Psoas muscle (tissue), 8 donors: ENCODE data around the gene CTCFL. TPM values are rescaled to one million over a fixed set of nuclear protein-coding genes. Genes with fewer than 3 reads are reported as not detected.
A peak's percentile ranks its signal among the peaks of the same experiment; 100 is the strongest.

Source experiments
- ATAC-seq, 4 donors: fragments of 200-7000 bp; cut with Tn5 transposase; one replicate each; pipeline ENCODE4 v1.9.1; 2020; ENCODE audit warnings: moderate library complexity in 3 of 4, mild to moderate bottlenecking in 2 of 4
- DNase-seq, 2 donors: peaks; one replicate each; pipeline ENCODE4 v3.0.0-alpha.2; 2020
- H3K27ac ChIP-seq: fragments of 200-600 bp; one replicate; pipeline ENCODE4 v1.8.0; 2022
- H3K27me3 ChIP-seq, 3 donors: fragments of 200-600 bp in 1 of 3; one replicate each; pipeline versions ENCODE4 v1.6.1 to v1.8.0; 2013 to 2022; ENCODE audit warnings: low read length in 2 of 3, mild to moderate bottlenecking in 2 of 3, moderate library complexity in 1 of 3; ENCODE audit not compliant: insufficient read depth in 3 of 3
- H3K36me3 ChIP-seq, 2 donors: fragments of 200-600 bp in 1 of 2; one replicate each; pipeline versions ENCODE4 v1.6.1 to v1.8.0; 2013 to 2022; ENCODE audit warnings: low read depth in 1 of 2, mild to moderate bottlenecking in 1 of 2, moderate library complexity in 1 of 2; ENCODE audit not compliant: insufficient read depth in 1 of 2
- H3K4me1 ChIP-seq: fragments of 200-600 bp; one replicate; pipeline ENCODE4 v1.8.0; 2022
- H3K4me3 ChIP-seq: fragments of 200-600 bp; one replicate; pipeline ENCODE4 v1.8.0; 2022; ENCODE audit warnings: mild to moderate bottlenecking
- H3K9me3 ChIP-seq: fragments of 200-600 bp; one replicate; pipeline ENCODE4 v1.8.0; 2022
- CTCF ChIP-seq: fragments of 200-600 bp; IDR thresholded peaks from one replicate; pipeline ENCODE4 v1.8.0; 2022; ENCODE audit warnings: antibody characterized with exemption
- WGBS, 3 donors: extraction: QIAGEN DNeasy Blood & Tissue Kit; methylation state at CpG; one replicate each; pipeline versions ENCODE4 v1.1.6 to v1.1.7; 2013; 5-methylcytosine and 5-hydroxymethylcytosine counted together
- intact Hi-C, 2 donors: fragments of 100-400 bp; cut with DNase I; formaldehyde crosslinking; loops; one replicate each; pipeline versions ENCODE4 v1.11.0 to v1.14.2; 2022
- polyA plus RNA-seq, 3 donors: library from polyadenylated mRNA; stranded (reverse); fragments of 200-250 nt; gene quantifications; one replicate each; pipeline ENCODE4 v1.2.3, GENCODE V29; 2013
- total RNA-seq, 4 donors: library from RNA; stranded (reverse); fragmentation: NEBNext Ultra II Directional in 2 of 4; extraction: Animal tissue kit (Norgen Biotek cat#: 25700) in 2 of 4; gene quantifications; one replicate each; pipeline versions ENCODE4 v1.2.1 to v1.2.4, GENCODE V29; 2021 to 2023
- donor health status: healthy with polysubstance abuse.
- donor health status: DM: no; HTN: no; CAD: no; lungs with moderate emphysema.
- donor health status: Bipolar disorder and iron deficiency.
- donor health status: healthy.
- donor health status: DM: yes; HTN: yes; CAD: no.
- donor health status: DM: no; HTN: no; CAD: no.
- donor health status: DM: no; HTN: no; CAD: no.
- donor health status: DM: yes; HTN: yes; CAD: no.

The CTCFL gene
- total and polyA plus RNA-seq, 7 donors = not detected

DNA sequence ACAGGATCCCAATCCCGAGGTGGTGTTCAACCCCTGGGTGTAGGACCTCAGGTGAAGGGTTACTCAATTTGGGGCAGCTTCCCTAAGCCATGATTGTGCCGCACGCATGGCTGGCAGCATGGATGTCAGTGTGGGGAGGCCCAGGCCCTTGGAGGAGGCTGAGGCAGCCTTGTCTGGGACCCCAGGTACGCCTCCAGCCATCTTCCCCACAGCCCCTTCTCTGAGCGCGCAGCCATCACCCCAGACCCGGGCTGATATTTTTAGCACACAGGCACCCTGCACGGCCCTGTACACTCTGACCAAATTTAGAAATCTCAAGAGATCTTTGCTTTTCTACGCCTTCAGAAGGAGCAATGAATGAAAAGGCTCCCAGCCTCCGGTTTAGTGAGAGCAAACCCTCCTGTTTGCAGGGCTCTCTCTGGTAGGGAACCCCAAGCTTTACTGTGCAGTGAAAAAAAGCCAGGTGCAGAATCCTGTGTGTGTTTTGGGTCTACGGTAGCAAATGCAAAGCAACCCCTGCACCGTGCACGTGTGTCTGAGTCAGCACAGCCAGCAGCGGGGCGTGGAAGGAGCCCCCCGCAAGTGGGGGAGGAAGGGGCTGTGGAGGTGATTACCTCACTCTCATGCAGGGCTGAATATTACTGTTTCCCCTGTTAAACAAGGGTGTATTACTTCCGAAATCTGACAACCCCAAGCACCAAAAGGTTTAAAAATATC is 44.3 kb downstream of the CTCFL start:
- ATAC-seq (no peak), DNase-seq (no peak)
- no peak overlapping the region for H3K27ac ChIP-seq
- H3K4me1 ChIP-seq = peaks cover 4% of the 10 kb centered on the region
- H3K27me3 ChIP-seq = no peaks in the 10 kb centered on the region
- no peaks in the 10 kb centered on the region for H3K9me3 ChIP-seq
- 75 to 78% (median 77%) methylated on average over 17 of the region's 17 CpGs for WGBS, 3 donors
- TF ChIP-seq CTCF = no peak
- no peaks in the 10 kb centered on the region for H3K36me3 ChIP-seq
- intact Hi-C loops = no loop called here
- no peak overlapping the region for H3K4me3 ChIP-seq

DNA sequence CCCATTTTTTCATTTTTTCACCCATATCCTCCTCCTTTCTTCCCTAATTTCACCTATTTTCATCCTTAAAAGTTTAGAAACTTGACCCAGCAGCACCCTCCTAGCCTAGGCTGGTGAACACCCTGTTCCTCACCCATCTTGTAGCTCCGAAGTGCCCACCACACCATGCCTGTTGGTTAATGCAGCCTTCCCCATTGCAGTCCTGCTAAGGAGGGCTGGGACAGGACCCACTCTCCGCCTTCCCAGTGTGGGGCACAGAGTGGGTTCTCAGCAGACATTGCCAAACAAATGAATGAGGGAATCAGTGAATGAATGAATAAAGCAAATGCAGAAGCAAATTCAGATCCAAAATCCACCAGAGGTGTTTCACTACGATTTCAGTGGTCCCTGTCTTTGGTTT is 45.7 kb downstream of the CTCFL start:
- H3K27ac ChIP-seq = no peak overlapping the region
- no peak for TF ChIP-seq CTCF
- intact Hi-C loops = loop anchor here in 1 of 2 donors (5.0 kb wide), 2 partner anchors 42 to 92 kb away; no protein-coding TSS in a partner anchor
- no peaks in the 10 kb centered on the region for H3K27me3 ChIP-seq
- no peaks in the 10 kb centered on the region for H3K36me3 ChIP-seq
- DNase-seq (no peak), ATAC-seq (no peak)
- peaks cover 7% of the 10 kb centered on the region for H3K4me1 ChIP-seq
- WGBS, 3 donors = 88 to 93% (median 89%) methylated on average over 3 of the region's 3 CpGs
- no peaks in the 10 kb centered on the region for H3K9me3 ChIP-seq
- no peak overlapping the region for H3K4me3 ChIP-seq

GRCh38 chr20:57478176-57478575 is 46.8 kb downstream of the CTCFL start:
- Histone ChIP-seq H3K4me1 (peaks cover 7% of the 10 kb centered on the region), H3K27me3 (no peaks in the 10 kb centered on the region), H3K36me3 (no peaks in the 10 kb centered on the region), H3K27ac (no peak overlapping the region), H3K9me3 (no peaks in the 10 kb centered on the region), H3K4me3 (no peak overlapping the region)
- intact Hi-C loops = loop anchor here in 1 of 2 donors (5.0 kb wide), 2 partner anchors 41 to 91 kb away; no protein-coding TSS in a partner anchor
- ATAC-seq (no peak), DNase-seq (no peak)
- WGBS, 3 donors = 60 to 76% (median 63%) methylated on average over 9 of the region's 9 CpGs
- no peak for TF ChIP-seq CTCF

GRCh38 chr20:57476641-57477461 is 48.1 kb downstream of the CTCFL start:
- peak overlapping the region; percentile 81 for H3K27ac ChIP-seq
- TF ChIP-seq CTCF = no peak
- peaks cover 7% of the 10 kb centered on the region for H3K4me1 ChIP-seq
- DNase-seq (no peak), ATAC-seq (no peak)
- WGBS, 3 donors = 72 to 79% (median 76%) methylated on average over 17 of the region's 17 CpGs
- H3K9me3 ChIP-seq = no peaks in the 10 kb centered on the region
- intact Hi-C loops = loop anchor here in 1 of 2 donors (5.0 kb wide), 2 partner anchors 40 to 90 kb away; no protein-coding TSS in a partner anchor
- H3K36me3 ChIP-seq = no peaks in the 10 kb centered on the region
- no peak overlapping the region for H3K4me3 ChIP-seq
- H3K27me3 ChIP-seq = no peaks in the 10 kb centered on the region
